Left cardiac atrium (tissue), 4 donors: ENCODE data around the gene TPCN1. TPM values are rescaled to one million over a fixed set of nuclear protein-coding genes. Genes with fewer than 3 reads are reported as not detected.

Experiments used
- ATAC-seq, 2 donors: fragments of 200-7000 bp; cut with Tn5 transposase; one replicate each; pipeline ENCODE4 v1.9.1; 2020; ENCODE audit warnings: mild to moderate bottlenecking in 2 of 2, moderate library complexity in 2 of 2
- DNase-seq: peaks from one replicate; pipeline ENCODE4 v3.0.0-alpha.2; 2020
- intact Hi-C, 2 donors: fragments of 100-400 bp; cut with DNase I; formaldehyde crosslinking; loops; one replicate each; pipeline versions ENCODE4 v1.14.1 to v1.15.1; 2022 to 2023
- total RNA-seq, 2 donors: library from RNA; stranded (reverse); fragmentation: NEBNext Ultra II Directional; extraction: Animal tissue kit (Norgen Biotek cat#: 25700); gene quantifications; one replicate each; pipeline ENCODE4 v1.2.1, GENCODE V29; 2021
- donor health status: DM: no; HTN: yes; CAD: no.
- donor health status: DM: no; HTN: yes; CAD: no; lungs with severe emphysema.
- donor health status: DM: yes; HTN: yes; CAD: no.
- donor health status: Dilated cardiomyopathy.

The TPCN1 gene
- total RNA-seq, 2 donors from 2014 or later: 66.1 to 80.6 TPM

- intact Hi-C loops: no loop called here
- ATAC-seq (no peak), DNase-seq (peak; percentile 13)
Measured at GRCh38 chr12:113270709-113271009, 49.4 kb downstream of the TPCN1 start.

GRCh38 chr12:113271466-113271852, 50.2 kb downstream of the TPCN1 start:
- intact Hi-C loops: no loop called here
- no peak for DNase-seq
- ATAC-seq: no peak

- DNase-seq (peak; percentile 87), ATAC-seq (peak; percentile 92 to 96)
- intact Hi-C loops: no loop called here
Measured at GRCh38 chr12:113271853-113272561, 50.7 kb downstream of the TPCN1 start.

GRCh38 chr12:113273053-113273725, 51.9 kb downstream of the TPCN1 start:
- ATAC-seq (no peak), DNase-seq (peak; percentile 13)
- intact Hi-C loops: no loop called here

- intact Hi-C loops: no loop called here
- DNase-seq: peak; percentile 24
- ATAC-seq: peak; percentile 7 to 53
Measured at GRCh38 chr12:113274848-113275247, 53.6 kb downstream of the TPCN1 start.

- ATAC-seq (no peak), DNase-seq (peak; percentile 14)
- intact Hi-C loops: no loop called here
Measured at GRCh38 chr12:113276306-113276705, 55.0 kb downstream of the TPCN1 start.

GRCh38 chr12:113276946-113277500, 55.8 kb downstream of the TPCN1 start:
- intact Hi-C loops: no loop called here
- no peak for ATAC-seq
- DNase-seq: peak; percentile 7

- ATAC-seq (no peak), DNase-seq (no peak)
- intact Hi-C loops: no loop called here
Measured at GRCh38 chr12:113277511-113277910, 56.2 kb downstream of the TPCN1 start.

GRCh38 chr12:113278141-113278540, 56.9 kb downstream of the TPCN1 start:
- DNase-seq (no peak), ATAC-seq (no peak)
- intact Hi-C loops: no loop called here

- intact Hi-C loops: no loop called here
- ATAC-seq: no peak
- no peak for DNase-seq
Measured at GRCh38 chr12:113278633-113279032, 57.4 kb downstream of the TPCN1 start.

- intact Hi-C loops: no loop called here
- DNase-seq (no peak), ATAC-seq (no peak)
Measured at GRCh38 chr12:113284751-113285150, 63.5 kb downstream of the TPCN1 start.

GRCh38 chr12:113285679-113286610, 64.7 kb downstream of the TPCN1 start:
- intact Hi-C loops: no loop called here
- DNase-seq (no peak), ATAC-seq (peak in 1 of 2 donors; percentile 4)

GRCh38 chr12:113286712-113287111, 65.4 kb downstream of the TPCN1 start:
- intact Hi-C loops: no loop called here
- no peak for ATAC-seq
- DNase-seq: no peak

- intact Hi-C loops: no loop called here
- ATAC-seq (no peak), DNase-seq (no peak)
Measured at GRCh38 chr12:113287146-113287898, 66.1 kb downstream of the TPCN1 start.

- ATAC-seq: no peak
- DNase-seq: no peak
- intact Hi-C loops: no loop called here
Measured at GRCh38 chr12:113287899-113288282, 66.6 kb downstream of the TPCN1 start.

- DNase-seq (no peak), ATAC-seq (no peak)
- intact Hi-C loops: no loop called here
Measured at GRCh38 chr12:113289361-113289760, 68.1 kb downstream of the TPCN1 start.

- ATAC-seq (no peak), DNase-seq (no peak)
- intact Hi-C loops: loop anchor here in 1 of 2 donors (10.0 kb wide), 1 partner anchor 96 kb away; no protein-coding TSS in a partner anchor
Measured at GRCh38 chr12:113290506-113290905, 69.2 kb downstream of the TPCN1 start.

GRCh38 chr12:113291586-113291985, 70.3 kb downstream of the TPCN1 start:
- ATAC-seq (no peak), DNase-seq (no peak)
- intact Hi-C loops: loop anchor here in 1 of 2 donors (10.0 kb wide), 1 partner anchor 97 kb away; no protein-coding TSS in a partner anchor

- intact Hi-C loops: loop anchor here in 1 of 2 donors (10.0 kb wide), 1 partner anchor 97 kb away; no protein-coding TSS in a partner anchor
- DNase-seq: no peak
- no peak for ATAC-seq
Measured at GRCh38 chr12:113292091-113292490, 70.8 kb downstream of the TPCN1 start.
